ENCODE measurements around the gene HIRA.

The HIRA gene

GRCh38 chr22:19359554-19360299 is 71.8 kb downstream of the HIRA start:
- Mint-ChIP-seq H3K4me1 (no peaks in the 10 kb centered on the region), H3K4me3 (no peak overlapping the region), H3K27me3 (ENCODE audit: low read depth) (peaks cover 3% of the 10 kb centered on the region), H3K36me3 (ENCODE audit: low read depth) (peaks cover 41% of the 10 kb centered on the region), H3K9me3 (no peaks in the 10 kb centered on the region), H3K27ac (no peak overlapping the region)
- TF ChIP-seq CTCF (IDR thresholded peaks at IDR 0.05; ENCODE audit: unreplicated experiment in 3 of 3): no peak

GRCh38 chr22:19358703-19359553 is 72.6 kb downstream of the HIRA start:
- peaks cover 3% of the 10 kb centered on the region for H3K27me3 Mint-ChIP-seq (ENCODE audit: low read depth)
- no peak for TF ChIP-seq CTCF (IDR thresholded peaks at IDR 0.05; ENCODE audit: unreplicated experiment in 3 of 3)
- no peaks in the 10 kb centered on the region for H3K4me1 Mint-ChIP-seq
- H3K36me3 Mint-ChIP-seq (ENCODE audit: low read depth): peaks cover 34% of the 10 kb centered on the region
- no peak overlapping the region for H3K4me3 Mint-ChIP-seq
- no peaks in the 10 kb centered on the region for H3K9me3 Mint-ChIP-seq
- no peak overlapping the region for H3K27ac Mint-ChIP-seq

GRCh38 chr22:19358195-19358594 is 73.3 kb downstream of the HIRA start:
- Mint-ChIP-seq H3K9me3 (no peaks in the 10 kb centered on the region), H3K4me3 (no peak overlapping the region), H3K27ac (no peak overlapping the region), H3K36me3 (ENCODE audit: low read depth) (peaks cover 31% of the 10 kb centered on the region), H3K4me1 (no peaks in the 10 kb centered on the region), H3K27me3 (ENCODE audit: low read depth) (peaks cover 3% of the 10 kb centered on the region)
- no peak for TF ChIP-seq CTCF (IDR thresholded peaks at IDR 0.05; ENCODE audit: unreplicated experiment in 3 of 3)

GRCh38 chr22:19357270-19358105 is 74.0 kb downstream of the HIRA start:
- Mint-ChIP-seq H3K4me1 (no peaks in the 10 kb centered on the region), H3K9me3 (no peaks in the 10 kb centered on the region), H3K27me3 (ENCODE audit: low read depth) (peaks cover 3% of the 10 kb centered on the region), H3K27ac (no peak overlapping the region), H3K4me3 (no peak overlapping the region), H3K36me3 (ENCODE audit: low read depth) (peaks cover 31% of the 10 kb centered on the region)
- no peak for TF ChIP-seq CTCF (IDR thresholded peaks at IDR 0.05; ENCODE audit: unreplicated experiment in 3 of 3)

GRCh38 chr22:19356708-19357269 is 74.7 kb downstream of the HIRA start:
- Mint-ChIP-seq H3K4me3 (no peak overlapping the region), H3K36me3 (ENCODE audit: low read depth) (peaks cover 33% of the 10 kb centered on the region), H3K27ac (no peak overlapping the region), H3K4me1 (no peaks in the 10 kb centered on the region), H3K27me3 (ENCODE audit: low read depth) (peaks cover 3% of the 10 kb centered on the region), H3K9me3 (no peaks in the 10 kb centered on the region)
- no peak for TF ChIP-seq CTCF (IDR thresholded peaks at IDR 0.05; ENCODE audit: unreplicated experiment in 3 of 3)
